22Rv1 (cell line): ENCODE measurements around the gene KCTD2.

Experiments
- H3K27ac ChIP-seq: fragments of 450-650 bp; 2 replicates; pipeline ENCODE4 v1.5.1; 2017
- ZFX ChIP-seq: fragments of 450-650 bp; IDR thresholded peaks from 2 replicates; pipeline ENCODE4 v1.6.1; 2017; ENCODE audit warnings: antibody characterized with exemption, borderline replicate concordance
- TF ChIP-seq, protein P1 (sequence below): fragments of 450-650 bp; IDR thresholded peaks from 2 replicates; pipeline ENCODE4 v1.5.1; 2017; ENCODE audit warnings: mild to moderate bottlenecking

KCTD2 gene

DNA sequence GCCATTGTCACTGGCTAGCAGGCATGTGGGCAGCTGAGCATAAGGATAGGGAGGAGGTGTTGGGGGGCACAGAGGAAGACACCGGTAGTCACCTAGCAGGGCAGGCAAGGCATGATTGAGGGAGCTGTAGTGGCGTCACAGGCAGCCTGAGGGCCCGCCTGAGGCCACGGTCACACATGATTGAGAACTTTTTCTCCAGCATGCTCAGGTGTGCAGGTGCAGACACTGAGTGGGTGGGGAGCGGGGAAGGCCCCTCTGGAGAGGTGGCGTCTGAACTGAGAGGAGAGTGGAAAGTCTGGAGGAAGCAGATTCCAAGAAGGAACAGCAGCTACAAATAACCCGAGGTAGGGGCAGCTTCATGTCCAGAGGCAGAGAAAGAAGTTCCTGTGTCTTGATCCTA lies 51.8 kb downstream of the KCTD2 start:
- no peak for TF ChIP-seq ZFX
- TF ChIP-seq, protein P1, sequence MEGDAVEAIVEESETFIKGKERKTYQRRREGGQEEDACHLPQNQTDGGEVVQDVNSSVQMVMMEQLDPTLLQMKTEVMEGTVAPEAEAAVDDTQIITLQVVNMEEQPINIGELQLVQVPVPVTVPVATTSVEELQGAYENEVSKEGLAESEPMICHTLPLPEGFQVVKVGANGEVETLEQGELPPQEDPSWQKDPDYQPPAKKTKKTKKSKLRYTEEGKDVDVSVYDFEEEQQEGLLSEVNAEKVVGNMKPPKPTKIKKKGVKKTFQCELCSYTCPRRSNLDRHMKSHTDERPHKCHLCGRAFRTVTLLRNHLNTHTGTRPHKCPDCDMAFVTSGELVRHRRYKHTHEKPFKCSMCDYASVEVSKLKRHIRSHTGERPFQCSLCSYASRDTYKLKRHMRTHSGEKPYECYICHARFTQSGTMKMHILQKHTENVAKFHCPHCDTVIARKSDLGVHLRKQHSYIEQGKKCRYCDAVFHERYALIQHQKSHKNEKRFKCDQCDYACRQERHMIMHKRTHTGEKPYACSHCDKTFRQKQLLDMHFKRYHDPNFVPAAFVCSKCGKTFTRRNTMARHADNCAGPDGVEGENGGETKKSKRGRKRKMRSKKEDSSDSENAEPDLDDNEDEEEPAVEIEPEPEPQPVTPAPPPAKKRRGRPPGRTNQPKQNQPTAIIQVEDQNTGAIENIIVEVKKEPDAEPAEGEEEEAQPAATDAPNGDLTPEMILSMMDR, result no peak

DNA sequence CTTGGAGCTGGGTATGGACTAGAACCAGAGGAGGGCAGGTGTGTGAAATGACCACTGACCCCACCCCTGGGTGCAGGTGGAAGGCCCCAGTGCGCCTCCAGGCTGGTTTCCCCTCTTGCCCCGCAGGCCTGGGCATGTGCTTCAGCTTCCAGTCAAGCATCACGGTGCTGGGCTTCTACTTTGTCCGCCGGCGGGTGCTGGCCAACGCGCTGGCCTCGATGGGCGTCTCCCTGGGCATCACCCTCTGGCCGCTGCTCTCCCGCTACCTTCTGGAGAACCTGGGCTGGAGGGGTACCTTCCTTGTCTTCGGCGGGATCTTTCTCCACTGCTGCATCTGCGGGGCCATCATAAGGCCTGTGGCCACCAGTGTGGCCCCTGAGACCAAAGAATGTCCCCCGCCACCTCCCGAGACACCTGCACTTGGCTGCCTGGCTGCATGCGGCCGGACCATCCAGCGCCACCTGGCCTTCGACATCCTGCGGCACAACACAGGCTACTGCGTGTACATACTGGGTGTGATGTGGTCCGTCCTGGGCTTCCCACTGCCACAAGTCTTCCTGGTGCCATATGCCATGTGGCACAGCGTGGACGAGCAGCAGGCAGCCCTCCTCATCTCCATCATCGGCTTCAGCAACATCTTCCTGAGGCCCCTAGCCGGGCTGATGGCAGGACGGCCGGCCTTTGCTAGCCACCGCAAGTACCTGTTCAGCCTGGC lies 53.0 kb downstream of the KCTD2 start:
- no peak overlapping the region for H3K27ac ChIP-seq
- no peak for TF ChIP-seq ZFX
- TF ChIP-seq, protein P1, result no peak

More for the DNA sequence above, 51.8 kb downstream of the KCTD2 start:
- no peak overlapping the region for H3K27ac ChIP-seq

DNA sequence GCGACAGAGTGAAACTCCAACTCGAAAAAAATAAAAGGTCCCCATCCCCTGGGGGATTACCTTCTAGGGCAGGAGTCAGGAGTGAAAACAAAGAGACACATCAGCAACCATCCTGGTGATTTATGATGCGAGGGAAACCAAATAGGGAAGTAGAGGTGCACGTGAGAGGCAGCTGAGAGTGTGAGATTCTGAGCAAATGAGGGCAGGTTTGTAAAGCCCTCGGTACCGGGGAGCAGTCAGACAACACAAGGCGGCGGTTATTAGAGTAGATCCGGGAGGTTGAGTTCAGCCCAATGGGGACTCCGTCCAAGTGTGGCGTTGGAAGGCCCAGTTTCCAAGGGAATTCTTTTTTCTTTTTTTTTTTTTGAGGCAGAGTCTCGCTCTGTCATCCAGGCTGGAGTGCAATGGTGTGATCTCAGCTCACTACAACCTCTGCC lies 55.4 kb downstream of the KCTD2 start:
- H3K27ac ChIP-seq, result no peak overlapping the region
- TF ChIP-seq, protein P1, result no peak
- TF ChIP-seq ZFX, result no peak

DNA sequence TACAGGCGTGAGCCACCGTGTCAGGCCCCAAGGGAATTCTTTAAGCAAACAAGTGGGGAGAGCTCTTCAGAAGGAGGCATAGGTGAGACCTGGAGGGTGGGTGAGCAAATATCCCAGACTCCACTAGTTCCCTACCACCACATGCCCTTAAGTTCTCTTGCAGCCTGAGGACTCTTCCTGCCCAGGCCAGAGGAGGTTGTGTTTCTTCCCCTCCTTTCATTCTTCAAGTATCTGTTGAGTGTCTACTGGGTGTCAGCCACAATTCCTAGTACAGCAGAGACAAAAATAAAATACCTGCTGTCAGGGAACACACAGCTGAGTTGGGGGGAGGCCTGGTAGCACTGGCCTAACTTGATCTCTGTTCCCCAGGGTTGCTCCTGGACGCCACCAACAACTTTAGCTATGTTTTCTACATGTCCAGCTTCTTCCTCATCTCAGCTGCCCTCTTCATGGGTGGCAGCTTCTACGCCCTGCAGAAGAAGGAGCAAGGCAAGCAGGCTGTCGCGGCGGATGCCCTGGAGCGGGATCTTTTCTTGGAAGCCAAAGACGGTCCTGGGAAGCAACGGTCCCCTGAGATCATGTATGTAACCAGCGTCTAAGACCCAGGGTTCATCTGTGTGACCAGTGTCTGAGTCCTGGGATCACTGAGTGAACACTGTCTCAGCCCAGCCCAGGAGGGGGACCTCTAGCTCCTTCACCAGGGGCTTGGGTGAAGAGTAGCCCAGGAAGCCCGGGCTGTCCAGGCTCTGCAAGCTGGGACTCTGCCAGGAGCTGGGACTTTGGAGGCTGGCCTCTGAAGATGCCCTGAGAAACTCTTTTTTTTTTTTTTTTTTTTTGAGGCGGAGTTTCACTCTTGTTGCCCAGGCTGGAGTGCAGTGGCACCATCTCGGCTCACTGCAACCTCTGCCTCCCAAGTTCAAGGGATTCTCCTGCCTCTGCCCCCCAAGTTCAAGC lies 56.9 kb downstream of the KCTD2 start:
- no peak overlapping the region for H3K27ac ChIP-seq
- no peak for TF ChIP-seq ZFX
- TF ChIP-seq, protein P1, result no peak

DNA sequence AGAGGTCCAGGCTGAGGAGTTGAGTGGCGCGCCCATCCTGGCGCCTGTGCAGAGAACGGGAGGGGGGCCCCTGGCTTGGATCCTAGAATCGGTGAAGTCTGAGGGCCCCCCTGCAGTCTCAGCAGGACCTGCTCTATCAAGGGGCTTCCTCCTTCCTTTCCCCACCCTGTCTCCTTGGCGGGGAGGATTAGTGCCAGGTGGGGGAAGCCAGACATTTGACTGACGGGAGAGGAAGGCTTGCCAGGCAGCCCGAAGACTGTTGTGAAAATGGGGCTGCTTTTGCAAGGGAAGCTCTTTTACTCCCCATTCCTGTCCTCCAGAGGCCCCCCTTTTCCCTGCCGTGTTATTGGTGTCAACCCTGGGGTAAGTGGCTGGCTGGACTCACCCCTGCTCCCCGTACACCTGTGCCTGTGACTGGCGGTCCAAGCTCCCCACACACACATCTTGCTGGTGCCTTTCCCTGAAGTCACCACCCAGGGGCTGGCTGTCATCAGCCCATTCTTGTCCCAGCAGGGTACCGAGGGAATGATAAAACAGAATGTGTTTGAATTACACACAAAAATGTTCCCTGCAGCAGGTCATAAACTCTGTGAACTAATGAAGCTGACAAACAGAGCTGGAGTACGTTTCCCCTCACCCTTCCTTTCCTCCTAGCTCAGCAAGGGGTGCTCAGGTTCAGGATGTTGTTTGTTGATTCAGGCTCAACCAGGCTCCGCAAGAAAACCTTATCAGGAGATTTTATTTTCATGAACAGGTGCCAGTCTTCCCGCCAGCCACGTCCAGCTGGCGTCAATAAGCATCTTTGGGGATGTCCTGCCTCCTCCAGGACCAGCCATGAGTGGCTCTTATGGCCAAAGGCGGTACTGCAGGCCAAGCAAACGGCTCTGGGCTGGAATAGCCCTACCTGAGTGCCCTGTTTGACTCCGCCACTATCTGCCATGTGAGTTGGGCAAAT lies 58.4 kb downstream of the KCTD2 start:
- no peak for TF ChIP-seq ZFX
- TF ChIP-seq, protein P1, result peak; percentile 83
- H3K27ac ChIP-seq, result peak overlapping the region; percentile 31; the same call in 1 of the 2 replicates

DNA sequence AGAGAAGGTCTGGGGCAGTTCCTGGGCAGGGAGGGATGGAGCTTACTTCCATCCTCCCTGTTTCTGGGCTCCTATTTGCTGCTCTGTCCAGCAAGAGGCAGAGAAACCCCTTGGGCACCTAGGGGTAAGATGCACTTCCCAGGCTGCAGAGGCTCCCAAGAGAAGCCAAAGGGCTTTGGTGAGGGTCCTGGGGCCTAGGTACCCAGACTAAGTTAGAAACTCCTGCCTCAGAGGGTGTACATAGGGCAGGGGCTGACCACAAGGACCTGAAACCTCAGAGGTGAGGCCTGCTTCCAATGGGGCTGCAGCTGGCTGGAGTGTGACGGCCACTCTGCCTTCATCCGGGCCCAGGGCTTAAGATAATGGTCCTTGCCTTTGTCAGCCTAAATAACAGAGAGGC lies 61.2 kb downstream of the KCTD2 start:
- no peak for TF ChIP-seq ZFX
- TF ChIP-seq, protein P1, result no peak
- no peak overlapping the region for H3K27ac ChIP-seq
